Endothelial cell of hepatic sinusoid (primary cell): ENCODE results near the gene STAB1.
"Not testable (repeated sequence)": the region's sequence is repeated elsewhere in the genome, so short reads cannot be mapped to it uniquely, and the experiment has no call there.

Experiments
- in situ Hi-C: cut with HindIII; loops from 2 replicates; pipeline ENCODE4 v1.10.0; 2017; ENCODE audit warnings: low sequenced_read_pairs

Gene STAB1

GRCh38 chr3:52521881-52522650 lies 26.9 kb downstream of the STAB1 start:
- in situ Hi-C loops = no loop called here

DNA sequence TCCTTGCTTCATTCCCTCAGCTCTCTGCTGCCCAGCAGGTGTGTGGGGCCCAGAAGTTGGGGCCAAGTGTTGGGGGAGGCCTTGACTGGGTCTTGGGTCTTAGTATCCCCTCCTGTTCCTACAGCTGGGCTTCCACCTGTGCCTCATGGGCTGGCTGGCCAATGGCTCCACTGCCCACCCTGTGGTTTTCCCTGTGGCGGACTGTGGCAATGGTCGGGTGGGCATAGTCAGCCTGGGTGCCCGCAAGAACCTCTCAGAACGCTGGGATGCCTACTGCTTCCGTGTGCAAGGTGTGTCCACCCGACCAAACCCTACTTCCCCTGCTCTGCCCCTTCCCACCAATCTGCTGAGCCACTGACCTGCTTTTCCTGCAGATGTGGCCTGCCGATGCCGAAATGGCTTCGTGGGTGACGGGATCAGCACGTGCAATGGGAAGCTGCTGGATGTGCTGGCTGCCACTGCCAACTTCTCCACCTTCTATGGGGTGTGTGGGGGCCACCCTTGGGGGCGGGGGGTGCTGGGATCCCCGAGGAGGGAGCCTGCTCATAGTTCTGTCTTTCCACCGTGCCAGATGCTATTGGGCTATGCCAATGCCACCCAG lies 27.6 kb downstream of the STAB1 start:
- in situ Hi-C loops = no loop called here

- in situ Hi-C loops = no loop called here
Measured at GRCh38 chr3:52523386-52524257, 28.5 kb downstream of the STAB1 start.

- in situ Hi-C loops = no loop called here
Measured at GRCh38 chr3:52524258-52524751, 29.2 kb downstream of the STAB1 start.

GRCh38 chr3:52524752-52525679 lies 29.9 kb downstream of the STAB1 start:
- in situ Hi-C loops = no loop called here

DNA sequence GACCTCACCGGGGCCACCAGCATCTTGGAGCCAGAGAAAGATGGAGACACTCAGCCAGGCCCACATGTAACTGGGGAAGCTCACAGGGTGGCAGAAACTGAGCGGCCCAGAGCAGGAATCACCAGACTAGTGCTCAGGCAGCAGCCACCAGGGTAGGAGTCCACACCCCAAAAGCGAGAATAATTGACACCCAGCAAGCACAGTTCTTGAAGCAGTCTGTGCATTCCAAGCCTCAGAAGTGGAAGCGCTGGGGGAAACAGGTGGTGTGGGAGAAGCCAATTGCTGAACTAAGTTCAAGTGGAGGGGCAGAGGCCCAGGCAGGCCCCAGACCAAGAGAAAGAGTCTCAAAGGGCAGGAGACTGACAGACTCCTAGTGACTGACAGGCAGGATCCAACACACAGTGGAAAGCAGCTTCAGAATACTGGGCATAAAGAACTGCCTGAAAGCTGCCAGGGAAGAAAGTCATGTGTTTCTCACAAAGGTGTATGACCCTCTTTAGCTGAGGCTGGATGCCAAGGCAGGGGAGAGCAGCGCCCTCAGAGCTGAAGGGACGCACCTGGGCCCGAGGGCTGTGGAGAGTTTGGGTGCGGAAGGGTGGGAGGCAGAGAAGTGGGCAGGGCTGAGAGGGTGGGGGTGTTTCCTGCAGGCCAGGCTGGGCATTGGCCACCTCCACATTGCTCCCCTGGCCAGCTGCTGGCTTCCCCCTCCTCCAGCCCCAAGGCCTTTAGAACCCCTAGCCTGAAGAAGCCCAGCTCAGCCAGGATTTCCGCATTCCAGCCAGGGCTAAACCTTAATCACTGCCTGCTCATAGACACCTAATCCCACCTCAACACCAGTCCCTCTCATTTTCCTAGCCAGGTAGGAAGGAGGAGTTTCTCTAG lies 30.8 kb downstream of the STAB1 start:
- in situ Hi-C loops = no loop called here

GRCh38 chr3:52526671-52527038 lies 31.5 kb downstream of the STAB1 start:
- in situ Hi-C loops = not testable (repeated sequence)

DNA sequence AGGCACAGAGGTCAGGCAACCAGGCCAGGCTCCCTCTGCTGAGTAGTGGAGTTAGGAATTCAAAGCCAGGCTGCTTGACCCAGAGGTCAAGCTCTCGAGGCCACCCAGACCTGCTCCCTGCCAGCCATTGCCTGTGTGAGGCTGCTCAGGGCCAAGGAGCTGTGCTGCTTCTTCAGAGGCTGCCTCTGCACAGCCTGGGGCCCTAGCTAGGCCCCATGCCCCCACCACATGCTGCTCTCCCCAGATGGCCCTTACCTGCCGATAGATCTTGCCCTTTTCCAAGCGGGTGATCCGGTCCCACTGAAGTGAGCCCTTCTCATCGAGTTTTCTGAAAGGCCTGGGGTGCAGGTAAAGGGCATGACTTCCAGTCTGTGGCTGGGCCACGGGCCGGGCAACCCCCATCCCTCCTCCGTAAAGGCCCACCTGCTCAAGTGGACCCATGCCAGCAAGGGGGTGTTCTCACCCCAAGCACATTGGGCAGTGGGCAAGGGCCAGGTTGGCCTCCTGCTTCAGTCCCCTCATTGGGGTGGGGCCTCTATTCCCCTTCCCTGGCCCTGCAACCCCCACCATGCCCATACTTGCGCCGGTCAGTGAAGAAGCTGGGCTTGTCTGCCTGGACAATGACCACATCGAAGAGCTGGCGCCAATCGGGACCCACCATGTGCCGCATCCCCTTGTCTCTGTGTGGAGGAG lies 32.0 kb downstream of the STAB1 start:
- in situ Hi-C loops = no loop called here

DNA sequence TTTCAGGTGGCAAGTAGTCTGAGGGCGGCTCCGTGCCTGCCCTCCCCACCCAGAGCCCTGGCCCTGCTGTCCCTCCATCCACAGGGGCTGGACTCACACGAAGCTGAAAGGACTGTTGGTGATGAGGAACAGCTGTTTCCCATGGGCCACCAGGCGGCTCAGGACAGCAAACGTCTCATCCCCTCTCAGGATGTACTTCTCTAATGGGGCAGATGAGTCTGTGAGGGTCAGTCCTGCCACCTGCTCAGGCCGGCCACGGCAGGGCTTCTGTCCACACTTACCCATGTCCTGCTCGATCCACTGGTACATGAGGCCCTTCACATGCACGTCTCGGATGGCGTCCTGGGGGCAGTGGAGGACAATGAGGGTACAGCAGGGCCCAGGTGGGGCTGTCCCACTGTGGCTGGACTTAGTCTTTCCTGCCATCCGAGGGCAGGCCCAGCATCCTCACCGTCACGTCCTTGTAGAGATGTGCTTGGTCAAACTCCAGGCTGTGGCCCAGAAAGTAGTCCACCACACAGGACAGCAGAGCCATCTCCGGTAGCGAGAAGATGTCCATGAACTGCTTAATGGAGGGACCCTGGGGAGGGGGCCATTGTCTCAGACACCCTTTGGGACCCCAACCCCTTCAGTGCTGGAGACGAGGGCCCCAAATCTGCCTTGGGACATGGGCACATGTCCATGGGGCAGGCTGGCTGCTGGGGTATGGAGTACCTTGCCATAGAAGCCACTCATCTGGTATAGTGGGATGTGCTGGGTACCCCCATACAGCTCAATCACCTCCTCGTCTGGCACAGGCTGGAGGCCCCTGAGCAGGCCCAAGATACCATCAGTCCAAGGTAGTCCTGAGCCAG lies 32.8 kb downstream of the STAB1 start:
- in situ Hi-C loops = no loop called here

GRCh38 chr3:52528586-52529375 lies 33.6 kb downstream of the STAB1 start:
- in situ Hi-C loops = no loop called here

DNA sequence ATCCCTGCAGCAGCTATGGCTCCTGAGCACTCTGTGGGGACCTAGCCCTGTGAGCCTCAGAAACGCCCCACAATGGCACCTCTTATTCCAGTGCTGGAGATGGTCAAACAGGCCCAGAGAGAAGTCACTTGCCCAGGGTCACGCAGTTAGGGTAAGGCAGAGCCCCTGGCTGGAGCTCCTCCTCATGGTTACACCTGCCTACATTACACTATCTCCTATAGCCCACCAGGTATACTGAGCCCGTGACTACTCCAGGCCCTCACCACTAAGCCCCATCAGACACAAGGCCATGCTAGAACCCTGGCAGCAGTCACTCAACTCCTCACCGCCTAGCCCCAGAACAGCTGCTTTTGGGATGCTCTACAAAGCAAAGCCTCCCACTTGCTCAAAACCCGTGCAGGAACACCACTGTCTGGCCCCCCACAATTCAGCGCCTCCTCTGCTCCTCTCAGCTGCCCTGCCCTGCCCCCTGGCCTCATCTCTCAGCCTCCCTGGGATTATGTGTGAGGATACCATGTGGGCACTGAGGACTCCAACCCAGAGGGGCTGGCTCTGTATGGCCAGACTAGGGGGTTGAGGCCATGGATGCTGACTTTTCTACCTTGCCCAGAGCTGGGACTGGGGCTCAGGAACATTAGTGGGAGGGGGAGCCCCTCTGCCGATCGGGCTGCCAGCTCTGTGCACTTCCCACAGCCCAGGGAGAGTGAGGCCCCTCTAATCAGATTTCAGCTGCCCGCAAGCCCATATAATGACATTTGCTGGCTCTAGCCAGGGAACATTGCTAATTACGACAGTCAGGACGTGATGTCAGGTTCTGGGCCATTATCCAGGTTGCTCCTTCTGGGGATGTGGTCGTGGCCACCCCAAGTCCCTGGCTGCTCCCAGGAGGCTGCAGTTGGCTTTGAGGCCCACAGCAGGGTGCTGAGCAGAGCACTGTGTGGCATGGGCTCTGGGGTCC lies 34.5 kb downstream of the STAB1 start:
- in situ Hi-C loops = no loop called here

DNA sequence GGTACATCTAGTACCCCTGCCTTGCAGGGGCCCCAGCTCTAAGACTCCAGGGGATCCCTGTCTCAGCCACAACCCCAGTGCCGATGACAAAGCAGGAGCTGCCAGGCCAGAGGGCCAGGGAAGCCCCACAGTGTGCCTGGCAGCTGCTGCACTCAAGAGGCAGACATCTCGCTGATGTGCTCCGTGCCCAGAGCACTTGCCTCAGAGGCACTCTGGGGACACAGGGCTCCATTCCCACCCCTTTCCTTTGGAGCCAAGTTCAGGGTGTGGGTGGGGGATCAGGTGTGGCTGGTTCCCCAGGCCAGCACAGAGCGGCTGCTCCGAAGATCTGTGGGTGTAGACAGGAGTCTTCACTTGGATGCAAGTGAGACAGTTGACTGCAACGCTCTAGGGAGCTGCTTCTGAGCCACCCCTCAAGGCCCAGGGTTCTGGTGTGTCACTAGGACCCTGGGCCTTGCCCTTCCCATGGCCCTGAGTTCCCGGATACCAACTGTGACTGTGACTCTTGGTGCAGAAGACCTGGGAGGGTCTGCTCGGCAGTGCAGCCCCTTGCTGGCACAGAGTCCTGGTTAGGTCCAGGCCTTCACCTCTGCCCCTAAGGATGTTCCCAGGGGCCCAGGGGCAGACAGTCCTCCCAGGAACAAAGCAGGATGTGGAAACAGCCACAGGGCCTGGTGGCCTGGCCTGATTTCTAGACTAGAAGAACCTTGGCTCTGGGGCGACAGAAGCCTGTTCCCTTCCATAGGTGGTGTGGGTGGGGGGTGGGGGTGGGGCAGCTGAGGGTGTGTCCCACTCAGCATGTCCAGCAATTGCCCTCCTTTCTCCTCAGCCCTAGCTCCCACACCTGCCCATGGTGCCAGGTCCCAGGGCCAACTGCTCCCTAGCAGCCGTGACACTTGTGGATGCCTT lies 36.0 kb downstream of the STAB1 start:
- in situ Hi-C loops = no loop called here

GRCh38 chr3:52531860-52532516 lies 36.9 kb downstream of the STAB1 start:
- in situ Hi-C loops = no loop called here

DNA sequence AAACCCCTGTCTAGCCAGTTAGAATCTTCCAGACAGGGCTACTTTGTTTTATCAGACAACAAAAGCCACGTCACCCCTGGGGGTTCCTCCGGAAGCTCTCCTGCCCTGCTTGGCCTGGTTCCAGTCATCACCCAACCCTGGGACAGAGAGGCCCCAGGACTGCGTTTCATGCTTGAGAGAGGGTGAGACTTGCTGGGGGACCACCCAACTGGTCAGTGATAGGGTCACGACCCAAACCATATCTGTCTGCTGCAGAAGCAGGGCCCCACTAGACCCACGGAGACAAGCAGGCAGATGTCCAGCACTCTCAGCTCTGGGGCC lies 37.3 kb downstream of the STAB1 start:
- in situ Hi-C loops = no loop called here
